Nephron (organoid): ENCODE data around the gene PDZD8.
A peak's percentile ranks its signal among the peaks of the same experiment; 100 is the strongest.

Experiments
- H3K27ac Mint-ChIP-seq, 3 experiments: 2 replicates each; pipeline ENCODE4 v1.8.0; 2020; ENCODE audit warnings: mixed read lengths in 3 of 3, mild to moderate bottlenecking in 2 of 3, moderate library complexity in 1 of 3
- H3K27me3 Mint-ChIP-seq: 2 replicates; pipeline ENCODE4 v1.8.0; 2021; ENCODE audit warnings: low read depth, mild to moderate bottlenecking, moderate library complexity, mixed read lengths
- H3K36me3 Mint-ChIP-seq: 2 replicates; pipeline ENCODE4 v1.8.0; 2020; ENCODE audit warnings: low read depth, mixed read lengths
- H3K4me1 Mint-ChIP-seq: 2 replicates; pipeline ENCODE4 v1.8.0; 2020; ENCODE audit warnings: mixed read lengths
- H3K4me3 Mint-ChIP-seq, 3 experiments: 2 replicates each; pipeline ENCODE4 v1.8.0; 2020; ENCODE audit warnings: mild to moderate bottlenecking in 3 of 3, mixed read lengths in 3 of 3, moderate library complexity in 2 of 3
- H3K9me3 Mint-ChIP-seq: 2 replicates; pipeline ENCODE4 v1.8.0; 2020; ENCODE audit warnings: mixed read lengths
- TF ChIP-seq, protein P1 (sequence below), 3 experiments: fragments of 200-600 bp; sonication (generic); IDR thresholded peaks; one replicate each; pipeline ENCODE4 v1.5.0; 2021; ENCODE audit warnings: antibody characterized with exemption in 3 of 3; ENCODE audit not compliant: unreplicated experiment in 3 of 3

Gene PDZD8

DNA sequence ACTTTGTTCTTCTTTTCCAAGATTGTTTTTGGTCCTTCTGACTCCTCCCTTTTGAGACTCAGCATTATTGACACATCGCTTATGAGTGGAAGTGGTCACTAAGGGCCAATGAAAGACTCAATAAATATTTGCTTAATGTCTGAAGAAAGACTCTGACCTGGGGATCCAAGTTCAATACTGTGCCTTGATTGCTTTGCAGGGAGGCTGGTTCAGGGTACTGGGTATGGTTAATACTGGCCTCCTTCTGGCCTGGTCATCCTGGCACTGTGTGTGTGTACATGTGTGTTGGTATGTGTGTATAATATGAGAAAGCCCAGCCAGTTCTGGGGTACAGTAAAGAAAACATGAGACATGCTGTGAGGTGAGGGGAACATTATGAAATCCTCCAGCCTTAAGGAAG lies 7.6 kb upstream of the PDZD8 start:
- TF ChIP-seq, protein P1, sequence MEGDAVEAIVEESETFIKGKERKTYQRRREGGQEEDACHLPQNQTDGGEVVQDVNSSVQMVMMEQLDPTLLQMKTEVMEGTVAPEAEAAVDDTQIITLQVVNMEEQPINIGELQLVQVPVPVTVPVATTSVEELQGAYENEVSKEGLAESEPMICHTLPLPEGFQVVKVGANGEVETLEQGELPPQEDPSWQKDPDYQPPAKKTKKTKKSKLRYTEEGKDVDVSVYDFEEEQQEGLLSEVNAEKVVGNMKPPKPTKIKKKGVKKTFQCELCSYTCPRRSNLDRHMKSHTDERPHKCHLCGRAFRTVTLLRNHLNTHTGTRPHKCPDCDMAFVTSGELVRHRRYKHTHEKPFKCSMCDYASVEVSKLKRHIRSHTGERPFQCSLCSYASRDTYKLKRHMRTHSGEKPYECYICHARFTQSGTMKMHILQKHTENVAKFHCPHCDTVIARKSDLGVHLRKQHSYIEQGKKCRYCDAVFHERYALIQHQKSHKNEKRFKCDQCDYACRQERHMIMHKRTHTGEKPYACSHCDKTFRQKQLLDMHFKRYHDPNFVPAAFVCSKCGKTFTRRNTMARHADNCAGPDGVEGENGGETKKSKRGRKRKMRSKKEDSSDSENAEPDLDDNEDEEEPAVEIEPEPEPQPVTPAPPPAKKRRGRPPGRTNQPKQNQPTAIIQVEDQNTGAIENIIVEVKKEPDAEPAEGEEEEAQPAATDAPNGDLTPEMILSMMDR (IDR thresholded peaks at IDR 0.05; ENCODE audit: unreplicated experiment in 3 of 3), result no peak
- Mint-ChIP-seq H3K27ac (no peak overlapping the region), H3K4me1 (peaks cover 3% of the 10 kb centered on the region), H3K36me3 (no peaks in the 10 kb centered on the region), H3K4me3 (no peak overlapping the region), H3K27me3 (peaks cover 47% of the 10 kb centered on the region), H3K9me3 (no peaks in the 10 kb centered on the region)

DNA sequence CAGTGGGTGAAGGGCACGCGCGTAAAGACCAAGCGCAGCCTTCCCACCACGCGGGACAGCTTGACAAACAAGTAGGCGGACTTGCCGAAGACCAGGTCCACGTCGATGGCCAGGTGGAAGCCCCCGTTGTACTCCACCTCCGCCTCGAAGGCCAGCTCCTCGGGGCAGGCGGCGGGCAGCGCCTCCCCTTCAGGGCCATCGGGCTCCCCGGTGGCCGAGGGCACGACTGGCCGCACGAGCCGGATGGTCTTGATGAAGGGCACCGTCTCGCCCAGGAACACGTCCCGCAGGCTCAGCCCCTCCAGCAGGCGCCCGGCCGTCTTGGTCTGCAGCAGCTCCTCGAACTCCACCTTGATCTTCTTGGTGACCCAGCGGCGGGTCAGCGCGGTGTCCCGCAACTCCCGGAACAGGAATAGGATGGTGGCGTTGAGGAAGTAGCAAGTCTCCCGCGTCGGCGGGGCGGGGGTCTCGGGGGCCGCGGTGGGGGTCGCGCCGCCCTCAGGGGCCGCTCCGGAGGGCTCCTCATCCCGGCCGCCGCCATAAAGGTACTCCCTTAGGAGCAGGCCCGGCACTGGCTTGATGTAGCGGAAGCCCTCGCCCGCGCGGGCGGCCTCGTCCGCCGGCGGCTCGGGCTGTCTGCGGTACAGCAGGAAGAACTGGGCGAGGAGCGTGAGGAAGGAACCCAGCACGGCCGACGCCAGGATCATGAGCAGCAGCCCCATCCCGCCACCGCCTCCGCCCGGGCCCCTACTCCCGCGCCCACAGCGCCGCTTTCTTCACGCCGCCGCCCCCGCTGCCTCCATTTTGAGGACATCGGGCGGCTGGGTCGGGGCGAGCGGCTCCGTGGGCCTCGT lies 507 bp downstream of the PDZD8 start:
- TF ChIP-seq, protein P1 (IDR thresholded peaks at IDR 0.05; ENCODE audit: unreplicated experiment in 3 of 3), result no peak
- peaks cover 28% of the 10 kb centered on the region for H3K4me1 Mint-ChIP-seq
- H3K36me3 Mint-ChIP-seq, result peaks cover 3% of the 10 kb centered on the region
- H3K27ac Mint-ChIP-seq, result peak overlapping the region in 2 of 3 experiments; percentile 87 to 90
- H3K4me3 Mint-ChIP-seq, result peak overlapping the region; percentile 93 to 98 (median 94)
- H3K27me3 Mint-ChIP-seq, result peaks cover 18% of the 10 kb centered on the region
- no peaks in the 10 kb centered on the region for H3K9me3 Mint-ChIP-seq

GRCh38 chr10:117373823-117374505 lies 1.3 kb downstream of the PDZD8 start:
- Mint-ChIP-seq H3K4me3 (peak overlapping the region; percentile 93 to 98 (median 94)), H3K27me3 (peaks cover 11% of the 10 kb centered on the region), H3K4me1 (peaks cover 34% of the 10 kb centered on the region), H3K36me3 (peaks cover 3% of the 10 kb centered on the region), H3K27ac (peak overlapping the region; percentile 77 to 90 (median 87)), H3K9me3 (no peaks in the 10 kb centered on the region)
- TF ChIP-seq, protein P1 (IDR thresholded peaks at IDR 0.05; ENCODE audit: unreplicated experiment in 3 of 3), result no peak

DNA sequence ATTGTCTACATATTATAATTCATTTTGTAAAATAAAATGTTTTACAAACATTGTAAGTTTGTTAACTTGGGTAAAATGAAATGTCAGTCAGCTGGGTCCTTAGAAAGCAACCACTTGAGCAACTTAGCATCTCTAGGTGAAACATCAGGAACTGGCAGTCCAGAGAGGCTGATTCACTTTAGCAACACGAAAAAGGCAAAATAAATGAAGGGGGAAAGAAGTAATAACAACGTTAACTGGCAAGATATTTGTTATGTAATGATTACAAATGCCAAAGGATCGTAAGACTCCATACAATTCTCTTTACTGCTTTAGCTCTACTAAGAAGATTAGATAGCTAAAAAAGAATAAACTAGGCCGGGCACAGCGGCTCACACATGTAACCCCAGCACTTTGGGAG lies 5.0 kb downstream of the PDZD8 start:
- Mint-ChIP-seq H3K4me1 (peaks cover 40% of the 10 kb centered on the region), H3K9me3 (no peaks in the 10 kb centered on the region), H3K27me3 (no peaks in the 10 kb centered on the region), H3K27ac (no peak overlapping the region), H3K4me3 (peak overlapping the region; percentile 19 to 64 (median 40)), H3K36me3 (peaks cover 3% of the 10 kb centered on the region)
- TF ChIP-seq, protein P1 (IDR thresholded peaks at IDR 0.05; ENCODE audit: unreplicated experiment in 3 of 3), result no peak

GRCh38 chr10:117367718-117368117 lies 7.5 kb downstream of the PDZD8 start:
- Mint-ChIP-seq H3K27me3 (no peaks in the 10 kb centered on the region), H3K9me3 (no peaks in the 10 kb centered on the region), H3K4me3 (no peak overlapping the region), H3K36me3 (peaks cover 3% of the 10 kb centered on the region), H3K27ac (no peak overlapping the region), H3K4me1 (peaks cover 42% of the 10 kb centered on the region)
- TF ChIP-seq, protein P1 (IDR thresholded peaks at IDR 0.05; ENCODE audit: unreplicated experiment in 3 of 3), result no peak
